Measurements from ENCODE around the gene NAV2.

- TF ChIP-seq CTCF (IDR thresholded peaks at IDR 0.05) (no peak), SIN3A (IDR thresholded peaks at IDR 0.05; ENCODE audit: borderline replicate concordance, insufficient read depth, low read depth, low read length) (no peak), TCF7L2 (IDR thresholded peaks at IDR 0.05; ENCODE audit: low read depth, low read length) (no peak)
Observed at GRCh38 chr11:20095189-20095588, 382.6 kb downstream of the NAV2 start.
